GM12864 (cell line): ENCODE measurements around the gene APBB2.
"Not testable (repeated sequence)": the region's sequence is repeated elsewhere in the genome, so short reads cannot be mapped to it uniquely, and the experiment has no call there.

ENCODE experiments used
- DNase-seq: peaks from one replicate; pipeline ENCODE4 v3.0.0-alpha.2; 2011; ENCODE audit warnings: low read depth
- H3K4me3 ChIP-seq: 2 replicates; pipeline ENCODE4 v1.5.1; 2011; ENCODE audit warnings: mild to moderate bottlenecking, low read depth, low read length, control low read depth
- CTCF ChIP-seq: IDR thresholded peaks from 2 replicates; pipeline ENCODE4 v1.5.1; 2011; ENCODE audit warnings: low read depth, mild to moderate bottlenecking, moderate library complexity, low read length, control low read depth, inconsistent platforms; ENCODE audit errors: missing control alignments

The APBB2 gene

GRCh38 chr4:41012293-41012692 lies 202.0 kb downstream of the APBB2 start:
- no peak for TF ChIP-seq CTCF

GRCh38 chr4:41009411-41009810 lies 204.9 kb downstream of the APBB2 start:
- no peak for DNase-seq
- H3K4me3 ChIP-seq: no peak overlapping the region
- TF ChIP-seq CTCF: no peak

More at GRCh38 chr4:41012293-41012692, 202.0 kb downstream of the APBB2 start:
- DNase-seq: no peak
- H3K4me3 ChIP-seq: no peak overlapping the region

GRCh38 chr4:41006141-41006540 lies 208.2 kb downstream of the APBB2 start:
- no peak for DNase-seq
- no peak overlapping the region for H3K4me3 ChIP-seq
- TF ChIP-seq CTCF: no peak

GRCh38 chr4:41002309-41002708 lies 212.0 kb downstream of the APBB2 start:
- no peak for TF ChIP-seq CTCF
- H3K4me3 ChIP-seq: no peak overlapping the region
- DNase-seq: no peak

- no peak overlapping the region for H3K4me3 ChIP-seq
- no peak for DNase-seq
- no peak for TF ChIP-seq CTCF
Measured at GRCh38 chr4:41000356-41000755, 214.0 kb downstream of the APBB2 start.

- no peak overlapping the region for H3K4me3 ChIP-seq
- TF ChIP-seq CTCF: no peak
- no peak for DNase-seq
Measured at GRCh38 chr4:40998675-40999358, 215.5 kb downstream of the APBB2 start.

- no peak for TF ChIP-seq CTCF
- no peak overlapping the region for H3K4me3 ChIP-seq
- DNase-seq: no peak
Measured at GRCh38 chr4:40995850-40996249, 218.5 kb downstream of the APBB2 start.

GRCh38 chr4:40994321-40994720 lies 220.0 kb downstream of the APBB2 start:
- not testable (repeated sequence) for DNase-seq, H3K4me3 ChIP-seq

GRCh38 chr4:40993296-40993693 lies 221.0 kb downstream of the APBB2 start:
- not testable (repeated sequence) for H3K4me3 ChIP-seq, DNase-seq
